Measurements from ENCODE around the gene MIR17HG. TPM values are rescaled to one million over a fixed set of nuclear protein-coding genes. Genes with fewer than 3 reads are reported as not detected.
A peak's percentile ranks its signal among the peaks of the same experiment; 100 is the strongest.

The MIR17HG gene
- total RNA-seq, 1 donor from 2014 or later: 14.5 TPM

- Mint-ChIP-seq H3K4me3 (ENCODE audit: unreplicated experiment) (peak overlapping the region; percentile 72), H3K36me3 (ENCODE audit: unreplicated experiment) (no peaks in the 10 kb centered on the region), H3K9me3 (ENCODE audit: unreplicated experiment) (peaks cover 2% of the 10 kb centered on the region), H3K27ac (ENCODE audit: unreplicated experiment) (no peak overlapping the region), H3K4me1 (ENCODE audit: low read depth, unreplicated experiment) (peaks cover 2% of the 10 kb centered on the region), H3K27me3 (ENCODE audit: unreplicated experiment) (peaks cover 3% of the 10 kb centered on the region)
- DNase-seq: no peak
- TF ChIP-seq, protein P1, sequence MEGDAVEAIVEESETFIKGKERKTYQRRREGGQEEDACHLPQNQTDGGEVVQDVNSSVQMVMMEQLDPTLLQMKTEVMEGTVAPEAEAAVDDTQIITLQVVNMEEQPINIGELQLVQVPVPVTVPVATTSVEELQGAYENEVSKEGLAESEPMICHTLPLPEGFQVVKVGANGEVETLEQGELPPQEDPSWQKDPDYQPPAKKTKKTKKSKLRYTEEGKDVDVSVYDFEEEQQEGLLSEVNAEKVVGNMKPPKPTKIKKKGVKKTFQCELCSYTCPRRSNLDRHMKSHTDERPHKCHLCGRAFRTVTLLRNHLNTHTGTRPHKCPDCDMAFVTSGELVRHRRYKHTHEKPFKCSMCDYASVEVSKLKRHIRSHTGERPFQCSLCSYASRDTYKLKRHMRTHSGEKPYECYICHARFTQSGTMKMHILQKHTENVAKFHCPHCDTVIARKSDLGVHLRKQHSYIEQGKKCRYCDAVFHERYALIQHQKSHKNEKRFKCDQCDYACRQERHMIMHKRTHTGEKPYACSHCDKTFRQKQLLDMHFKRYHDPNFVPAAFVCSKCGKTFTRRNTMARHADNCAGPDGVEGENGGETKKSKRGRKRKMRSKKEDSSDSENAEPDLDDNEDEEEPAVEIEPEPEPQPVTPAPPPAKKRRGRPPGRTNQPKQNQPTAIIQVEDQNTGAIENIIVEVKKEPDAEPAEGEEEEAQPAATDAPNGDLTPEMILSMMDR (IDR thresholded peaks at IDR 0.05; ENCODE audit: partially characterized antibody, unreplicated experiment): no peak
These were observed 52.5 kb downstream of the MIR17HG start for GRCh38 chr13:91400063-91400399.

DNA sequence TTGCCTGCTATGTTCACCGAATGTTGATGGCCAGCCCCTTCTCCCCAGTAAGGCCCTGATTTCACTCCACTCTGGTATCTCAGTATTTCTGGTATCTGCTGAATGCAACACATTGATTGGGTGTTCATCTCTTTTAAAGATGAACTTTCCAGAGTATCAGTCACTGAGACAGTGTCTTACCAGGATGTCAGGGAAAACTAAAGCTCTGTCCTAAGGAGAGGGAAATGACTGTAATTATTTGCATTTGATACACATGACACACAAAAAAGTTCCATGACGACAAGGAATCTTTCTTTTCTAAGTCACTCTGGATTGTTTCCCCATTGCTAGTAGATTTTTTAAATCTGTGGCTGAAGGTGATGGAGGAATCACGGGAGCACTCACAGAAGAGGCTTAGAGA is 53.2 kb downstream of the MIR17HG start:
- Mint-ChIP-seq H3K36me3 (ENCODE audit: unreplicated experiment) (no peaks in the 10 kb centered on the region), H3K9me3 (ENCODE audit: unreplicated experiment) (peaks cover 2% of the 10 kb centered on the region), H3K27ac (ENCODE audit: unreplicated experiment) (no peak overlapping the region), H3K4me3 (ENCODE audit: unreplicated experiment) (no peak overlapping the region), H3K4me1 (ENCODE audit: low read depth, unreplicated experiment) (peaks cover 2% of the 10 kb centered on the region), H3K27me3 (ENCODE audit: unreplicated experiment) (peaks cover 3% of the 10 kb centered on the region)
- TF ChIP-seq, protein P1 (IDR thresholded peaks at IDR 0.05; ENCODE audit: partially characterized antibody, unreplicated experiment): no peak
- DNase-seq: no peak

- DNase-seq: no peak
- H3K36me3 Mint-ChIP-seq (ENCODE audit: unreplicated experiment): peaks cover 4% of the 10 kb centered on the region
- H3K4me3 Mint-ChIP-seq (ENCODE audit: unreplicated experiment): no peak overlapping the region
- H3K9me3 Mint-ChIP-seq (ENCODE audit: unreplicated experiment): peaks cover 2% of the 10 kb centered on the region
- H3K27me3 Mint-ChIP-seq (ENCODE audit: unreplicated experiment): peaks cover 5% of the 10 kb centered on the region
- no peak overlapping the region for H3K27ac Mint-ChIP-seq (ENCODE audit: unreplicated experiment)
- peaks cover 2% of the 10 kb centered on the region for H3K4me1 Mint-ChIP-seq (ENCODE audit: low read depth, unreplicated experiment)
- TF ChIP-seq, protein P1 (IDR thresholded peaks at IDR 0.05; ENCODE audit: partially characterized antibody, unreplicated experiment): no peak
These were observed 54.4 kb downstream of the MIR17HG start for GRCh38 chr13:91401920-91402319.

Other genes starting within 250 kb of the MIR17HG start
- gene GPC5, start 50.9 kb downstream of the MIR17HG start, total RNA-seq (ENCODE audit: unreplicated experiment): 10.2 TPM